Measurements from ENCODE around the gene BATF3.
"Not testable (repeated sequence)": the region's sequence is repeated elsewhere in the genome, so short reads cannot be mapped to it uniquely, and the experiment has no call there.

Gene BATF3

GRCh38 chr1:212664409-212665199 is 35.0 kb downstream of the BATF3 start:
- Mint-ChIP-seq H3K27me3 (peaks cover 5% of the 10 kb centered on the region), H3K9me3 (no peaks in the 10 kb centered on the region), H3K4me3 (peak overlapping the region; percentile 63), H3K4me1 (peaks cover 14% of the 10 kb centered on the region), H3K36me3 (ENCODE audit: insufficient read depth) (peaks cover 6% of the 10 kb centered on the region), H3K27ac (ENCODE audit: low read depth) (no peak overlapping the region)
- DNase-seq (ENCODE audit: low spot score in 2 of 2) = no peak
- no peak for ATAC-seq (replicated peaks; ENCODE audit: extremely low read depth, poor library complexity, severe bottlenecking)

- not testable (repeated sequence) for H3K9me3 Mint-ChIP-seq; H3K4me1 Mint-ChIP-seq; H3K27ac Mint-ChIP-seq (ENCODE audit: low read depth); H3K36me3 Mint-ChIP-seq (ENCODE audit: insufficient read depth); H3K4me3 Mint-ChIP-seq; ATAC-seq (replicated peaks; ENCODE audit: extremely low read depth, poor library complexity, severe bottlenecking); DNase-seq (ENCODE audit: low spot score in 2 of 2)
- peaks cover 54% of the 10 kb centered on the region for H3K27me3 Mint-ChIP-seq
These were observed 41.4 kb downstream of the BATF3 start for GRCh38 chr1:212658250-212658649.

- DNase-seq (ENCODE audit: low spot score in 2 of 2) = no peak
- H3K4me3 Mint-ChIP-seq = no peak overlapping the region
- no peak overlapping the region for H3K27ac Mint-ChIP-seq (ENCODE audit: low read depth)
- no peaks in the 10 kb centered on the region for H3K4me1 Mint-ChIP-seq
- ATAC-seq (replicated peaks; ENCODE audit: extremely low read depth, poor library complexity, severe bottlenecking) = no peak
- peaks cover 54% of the 10 kb centered on the region for H3K27me3 Mint-ChIP-seq
- H3K36me3 Mint-ChIP-seq (ENCODE audit: insufficient read depth) = no peaks in the 10 kb centered on the region
- no peaks in the 10 kb centered on the region for H3K9me3 Mint-ChIP-seq
These were observed 42.9 kb downstream of the BATF3 start for GRCh38 chr1:212656730-212657129.

GRCh38 chr1:212655668-212656440 is 43.8 kb downstream of the BATF3 start:
- no peaks in the 10 kb centered on the region for H3K36me3 Mint-ChIP-seq (ENCODE audit: insufficient read depth)
- H3K4me3 Mint-ChIP-seq = no peak overlapping the region
- no peak overlapping the region for H3K27ac Mint-ChIP-seq (ENCODE audit: low read depth)
- DNase-seq (ENCODE audit: low spot score in 2 of 2) = no peak
- H3K27me3 Mint-ChIP-seq = peaks cover 54% of the 10 kb centered on the region
- no peaks in the 10 kb centered on the region for H3K9me3 Mint-ChIP-seq
- ATAC-seq (replicated peaks; ENCODE audit: extremely low read depth, poor library complexity, severe bottlenecking) = no peak
- H3K4me1 Mint-ChIP-seq = no peaks in the 10 kb centered on the region

- Mint-ChIP-seq H3K9me3 (no peaks in the 10 kb centered on the region), H3K4me1 (no peaks in the 10 kb centered on the region), H3K36me3 (ENCODE audit: insufficient read depth) (no peaks in the 10 kb centered on the region), H3K27me3 (peaks cover 34% of the 10 kb centered on the region), H3K4me3 (no peak overlapping the region), H3K27ac (ENCODE audit: low read depth) (no peak overlapping the region)
- ATAC-seq (replicated peaks; ENCODE audit: extremely low read depth, poor library complexity, severe bottlenecking) (no peak), DNase-seq (ENCODE audit: low spot score in 2 of 2) (no peak)
These were observed 47.0 kb downstream of the BATF3 start for GRCh38 chr1:212652609-212653008.

- ATAC-seq (replicated peaks; ENCODE audit: extremely low read depth, poor library complexity, severe bottlenecking) (no peak), DNase-seq (ENCODE audit: low spot score in 2 of 2) (no peak)
- Mint-ChIP-seq H3K27ac (ENCODE audit: low read depth) (no peak overlapping the region), H3K4me1 (no peaks in the 10 kb centered on the region), H3K4me3 (no peak overlapping the region), H3K27me3 (peaks cover 28% of the 10 kb centered on the region), H3K36me3 (ENCODE audit: insufficient read depth) (no peaks in the 10 kb centered on the region), H3K9me3 (no peaks in the 10 kb centered on the region)
These were observed 47.7 kb downstream of the BATF3 start for GRCh38 chr1:212651977-212652376.

- no peak overlapping the region for H3K27ac Mint-ChIP-seq (ENCODE audit: low read depth)
- no peak overlapping the region for H3K4me3 Mint-ChIP-seq
- H3K36me3 Mint-ChIP-seq (ENCODE audit: insufficient read depth) = no peaks in the 10 kb centered on the region
- H3K4me1 Mint-ChIP-seq = no peaks in the 10 kb centered on the region
- H3K27me3 Mint-ChIP-seq = peaks cover 26% of the 10 kb centered on the region
- ATAC-seq (replicated peaks; ENCODE audit: extremely low read depth, poor library complexity, severe bottlenecking) (no peak), DNase-seq (ENCODE audit: low spot score in 2 of 2) (no peak)
- no peaks in the 10 kb centered on the region for H3K9me3 Mint-ChIP-seq
These were observed 48.1 kb downstream of the BATF3 start for GRCh38 chr1:212651521-212651920.

GRCh38 chr1:212650228-212650627 is 49.4 kb downstream of the BATF3 start:
- no peaks in the 10 kb centered on the region for H3K36me3 Mint-ChIP-seq (ENCODE audit: insufficient read depth)
- no peak for DNase-seq (ENCODE audit: low spot score in 2 of 2)
- no peak overlapping the region for H3K4me3 Mint-ChIP-seq
- no peaks in the 10 kb centered on the region for H3K9me3 Mint-ChIP-seq
- no peak overlapping the region for H3K27ac Mint-ChIP-seq (ENCODE audit: low read depth)
- peaks cover 26% of the 10 kb centered on the region for H3K27me3 Mint-ChIP-seq
- no peaks in the 10 kb centered on the region for H3K4me1 Mint-ChIP-seq
- ATAC-seq (replicated peaks; ENCODE audit: extremely low read depth, poor library complexity, severe bottlenecking) = no peak

GRCh38 chr1:212649020-212649419 is 50.6 kb downstream of the BATF3 start:
- H3K27ac Mint-ChIP-seq (ENCODE audit: low read depth) = no peak overlapping the region
- H3K4me1 Mint-ChIP-seq = no peaks in the 10 kb centered on the region
- DNase-seq (ENCODE audit: low spot score in 2 of 2) (no peak), ATAC-seq (replicated peaks; ENCODE audit: extremely low read depth, poor library complexity, severe bottlenecking) (no peak)
- H3K4me3 Mint-ChIP-seq = no peak overlapping the region
- H3K36me3 Mint-ChIP-seq (ENCODE audit: insufficient read depth) = no peaks in the 10 kb centered on the region
- H3K27me3 Mint-ChIP-seq = peaks cover 14% of the 10 kb centered on the region
- no peaks in the 10 kb centered on the region for H3K9me3 Mint-ChIP-seq

- Mint-ChIP-seq H3K4me3 (no peak overlapping the region), H3K27ac (ENCODE audit: low read depth) (no peak overlapping the region), H3K9me3 (no peaks in the 10 kb centered on the region), H3K36me3 (ENCODE audit: insufficient read depth) (no peaks in the 10 kb centered on the region), H3K4me1 (no peaks in the 10 kb centered on the region), H3K27me3 (peaks cover 9% of the 10 kb centered on the region)
- no peak for ATAC-seq (replicated peaks; ENCODE audit: extremely low read depth, poor library complexity, severe bottlenecking)
- DNase-seq (ENCODE audit: low spot score in 2 of 2) = no peak
These were observed 51.2 kb downstream of the BATF3 start for GRCh38 chr1:212648431-212648830.

- ATAC-seq (replicated peaks; ENCODE audit: extremely low read depth, poor library complexity, severe bottlenecking) = no peak
These were observed 52.6 kb downstream of the BATF3 start for GRCh38 chr1:212647004-212647403.

GRCh38 chr1:212646588-212646987 is 53.1 kb downstream of the BATF3 start:
- Mint-ChIP-seq H3K27me3 (peaks cover 11% of the 10 kb centered on the region), H3K36me3 (ENCODE audit: insufficient read depth) (no peaks in the 10 kb centered on the region), H3K4me1 (no peaks in the 10 kb centered on the region), H3K4me3 (no peak overlapping the region), H3K9me3 (no peaks in the 10 kb centered on the region), H3K27ac (ENCODE audit: low read depth) (no peak overlapping the region)
- DNase-seq (ENCODE audit: low spot score in 2 of 2) (no peak), ATAC-seq (replicated peaks; ENCODE audit: extremely low read depth, poor library complexity, severe bottlenecking) (no peak)

More at GRCh38 chr1:212647004-212647403, 52.6 kb downstream of the BATF3 start:
- H3K4me1 Mint-ChIP-seq = no peaks in the 10 kb centered on the region
- no peak for DNase-seq (ENCODE audit: low spot score in 2 of 2)
- no peak overlapping the region for H3K4me3 Mint-ChIP-seq
- peaks cover 9% of the 10 kb centered on the region for H3K27me3 Mint-ChIP-seq
- no peaks in the 10 kb centered on the region for H3K9me3 Mint-ChIP-seq
- H3K27ac Mint-ChIP-seq (ENCODE audit: low read depth) = no peak overlapping the region
- H3K36me3 Mint-ChIP-seq (ENCODE audit: insufficient read depth) = no peaks in the 10 kb centered on the region

Data from central memory CD8-positive, alpha-beta T cell (primary cell).